ENCODE data around the gene SVBP. TPM values are rescaled to one million over a fixed set of nuclear protein-coding genes. Genes with fewer than 3 reads are reported as not detected.

SVBP gene
- total and polyA plus RNA-seq, 4 donors: 33.7 to 67.3 (median 63.9) TPM

DNA sequence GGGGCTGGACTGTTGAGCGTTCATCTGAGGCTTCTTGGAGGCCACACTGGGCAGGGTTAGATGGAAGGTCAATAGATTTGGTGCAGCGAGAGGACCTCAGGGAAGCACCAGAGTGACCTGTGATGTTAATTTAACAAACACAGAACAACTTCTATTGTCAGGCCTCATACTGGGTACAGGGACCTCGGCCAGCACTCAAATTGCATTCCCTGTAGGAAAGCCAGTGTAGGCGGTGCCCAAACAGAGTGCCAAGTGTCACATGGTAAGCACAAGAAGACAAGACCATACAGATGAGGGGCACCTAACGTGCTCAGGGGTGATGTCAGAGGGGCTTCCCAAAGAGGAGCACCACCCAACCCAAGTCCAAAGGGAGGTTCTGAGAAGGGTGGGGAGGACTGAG lies 31.1 kb downstream of the SVBP start:
- H3K4me1 ChIP-seq (ENCODE audit: control insufficient read depth, insufficient read depth, low read length): peaks cover 20% of the 10 kb centered on the region
- no peak overlapping the region for H3K4me3 ChIP-seq (ENCODE audit: low read depth, low read length)
- no peak overlapping the region for H3K27ac ChIP-seq (ENCODE audit: low read depth, low read length)
- DNase-seq (ENCODE audit: low read depth in 4 of 6, low spot score in 6 of 6): peak in 1 of 6 donors; percentile 16
- no peaks in the 10 kb centered on the region for H3K27me3 ChIP-seq (ENCODE audit: control insufficient read depth, insufficient read depth, low read length)
- 69% methylated on average over 2 of the region's 5 CpGs for WGBS (ENCODE audit: insufficient coverage)
- peaks cover 4% of the 10 kb centered on the region for H3K36me3 ChIP-seq (ENCODE audit: control insufficient read depth, insufficient read depth, low read length)
- no peaks in the 10 kb centered on the region for H3K9me3 ChIP-seq (ENCODE audit: control insufficient read depth, insufficient read depth, low read length)

DNA sequence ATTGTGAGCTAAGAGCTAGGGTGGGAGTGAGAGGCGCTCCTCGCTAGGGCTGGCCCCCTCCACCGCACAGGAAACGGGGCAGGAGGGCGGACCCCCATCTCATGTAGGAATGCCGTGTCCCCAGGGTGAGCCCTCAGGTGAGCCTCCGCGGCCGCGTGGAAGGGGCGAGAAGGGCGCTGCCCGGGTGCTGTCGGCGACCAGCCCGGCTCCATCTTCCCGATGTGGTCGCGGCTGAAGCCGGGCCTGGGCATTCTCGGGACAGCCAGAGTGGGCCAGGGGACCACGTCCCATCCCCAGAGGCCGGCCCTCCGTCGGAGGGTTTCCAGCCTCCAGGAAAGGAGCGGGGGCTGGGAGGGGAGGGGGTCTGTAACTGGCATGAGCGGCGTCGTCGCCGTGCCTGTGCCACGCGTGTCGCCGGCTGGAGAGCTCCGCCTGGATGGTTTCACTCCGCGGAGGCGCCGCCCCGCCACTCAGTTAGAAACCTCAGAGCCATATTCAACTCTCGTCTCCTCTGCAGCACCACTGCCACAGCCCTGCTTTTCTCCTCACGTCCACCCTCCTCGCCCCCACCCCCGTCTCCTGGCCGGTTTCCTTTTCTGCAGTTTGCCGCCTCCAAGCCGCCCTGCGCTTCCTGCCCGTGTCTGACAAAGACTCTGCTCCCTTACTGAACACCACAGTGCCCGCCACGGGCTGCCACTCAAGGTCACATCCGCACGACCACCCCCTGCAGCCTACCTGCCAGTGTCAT lies 32.1 kb downstream of the SVBP start, which contains the start of gene TMEM269:
Gene TMEM269 (plus strand): TSS at position 46 of the 748 bp plus-strand sequence. CDS start 4,903 bp downstream, outside the sequence.
- Histone ChIP-seq H3K4me1 (ENCODE audit: control insufficient read depth, insufficient read depth, low read length) (peaks cover 20% of the 10 kb centered on the region), H3K27me3 (ENCODE audit: control insufficient read depth, insufficient read depth, low read length) (no peaks in the 10 kb centered on the region), H3K4me3 (ENCODE audit: low read depth, low read length) (peak within 1 kb of the TSS; percentile 26), H3K27ac (ENCODE audit: low read depth, low read length) (no peak within 1 kb of the TSS), H3K9me3 (ENCODE audit: control insufficient read depth, insufficient read depth, low read length) (no peaks in the 10 kb centered on the region), H3K36me3 (ENCODE audit: control insufficient read depth, insufficient read depth, low read length) (peaks cover 4% of the 10 kb centered on the region)
- DNase-seq (ENCODE audit: low read depth in 4 of 6, low spot score in 6 of 6): peak in 2 of 6 donors; percentile 45 to 63
- 10% methylated on average over 54 of the region's 54 CpGs for WGBS (ENCODE audit: insufficient coverage)

DNA sequence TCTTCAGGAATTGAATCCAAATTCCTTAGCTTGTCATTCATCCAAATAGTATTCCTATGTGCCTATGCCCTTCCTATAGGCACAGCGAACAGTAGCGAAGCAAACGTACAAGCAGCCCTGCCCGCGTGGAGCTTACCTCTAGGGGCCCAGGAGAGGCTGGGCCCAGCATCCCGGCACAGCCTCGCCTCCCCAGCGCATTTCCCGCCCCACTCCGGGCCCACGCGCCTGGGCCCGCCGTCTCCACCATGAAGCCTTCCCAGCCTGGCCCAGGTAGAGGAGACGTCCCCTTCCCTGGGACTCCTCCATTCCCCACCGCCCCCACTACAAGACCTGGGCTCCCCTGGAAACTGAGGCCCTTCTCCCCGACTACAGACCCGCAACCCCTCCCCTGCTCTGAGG lies 32.7 kb downstream of the SVBP start:
- H3K36me3 ChIP-seq (ENCODE audit: control insufficient read depth, insufficient read depth, low read length): peaks cover 7% of the 10 kb centered on the region
- 80% methylated on average over 14 of the region's 18 CpGs for WGBS (ENCODE audit: insufficient coverage)
- no peaks in the 10 kb centered on the region for H3K27me3 ChIP-seq (ENCODE audit: control insufficient read depth, insufficient read depth, low read length)
- peaks cover 20% of the 10 kb centered on the region for H3K4me1 ChIP-seq (ENCODE audit: control insufficient read depth, insufficient read depth, low read length)
- DNase-seq (ENCODE audit: low read depth in 4 of 6, low spot score in 6 of 6): no peak
- H3K27ac ChIP-seq (ENCODE audit: low read depth, low read length): no peak overlapping the region
- no peaks in the 10 kb centered on the region for H3K9me3 ChIP-seq (ENCODE audit: control insufficient read depth, insufficient read depth, low read length)
- peak overlapping the region; percentile 26 for H3K4me3 ChIP-seq (ENCODE audit: low read depth, low read length)

DNA sequence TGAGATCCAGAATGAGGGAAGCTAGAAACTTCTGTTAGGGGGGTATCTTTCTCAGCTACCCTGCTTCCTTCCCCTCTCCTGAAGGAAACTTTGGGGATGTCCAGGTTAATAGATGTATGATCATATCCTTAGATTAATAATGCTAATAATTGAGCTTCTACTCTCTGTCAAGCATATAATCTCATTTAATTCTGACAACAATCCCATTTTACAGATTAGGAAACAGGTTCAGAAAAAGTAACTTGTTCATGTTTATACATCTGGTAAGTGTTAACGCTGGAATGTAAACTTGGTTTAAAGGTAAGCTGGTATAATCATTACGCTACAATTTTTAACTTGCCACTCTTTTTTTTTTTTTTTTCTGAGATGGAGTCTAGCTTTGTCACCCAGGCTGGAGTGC lies 34.1 kb downstream of the SVBP start:
- H3K4me3 ChIP-seq (ENCODE audit: low read depth, low read length): no peak overlapping the region
- WGBS (ENCODE audit: insufficient coverage): no CpG with 5 or more reads among the region's 2 CpGs
- H3K9me3 ChIP-seq (ENCODE audit: control insufficient read depth, insufficient read depth, low read length): no peaks in the 10 kb centered on the region
- H3K27me3 ChIP-seq (ENCODE audit: control insufficient read depth, insufficient read depth, low read length): no peaks in the 10 kb centered on the region
- peaks cover 20% of the 10 kb centered on the region for H3K4me1 ChIP-seq (ENCODE audit: control insufficient read depth, insufficient read depth, low read length)
- H3K27ac ChIP-seq (ENCODE audit: low read depth, low read length): no peak overlapping the region
- peaks cover 12% of the 10 kb centered on the region for H3K36me3 ChIP-seq (ENCODE audit: control insufficient read depth, insufficient read depth, low read length)
- DNase-seq (ENCODE audit: low read depth in 4 of 6, low spot score in 6 of 6): no peak

DNA sequence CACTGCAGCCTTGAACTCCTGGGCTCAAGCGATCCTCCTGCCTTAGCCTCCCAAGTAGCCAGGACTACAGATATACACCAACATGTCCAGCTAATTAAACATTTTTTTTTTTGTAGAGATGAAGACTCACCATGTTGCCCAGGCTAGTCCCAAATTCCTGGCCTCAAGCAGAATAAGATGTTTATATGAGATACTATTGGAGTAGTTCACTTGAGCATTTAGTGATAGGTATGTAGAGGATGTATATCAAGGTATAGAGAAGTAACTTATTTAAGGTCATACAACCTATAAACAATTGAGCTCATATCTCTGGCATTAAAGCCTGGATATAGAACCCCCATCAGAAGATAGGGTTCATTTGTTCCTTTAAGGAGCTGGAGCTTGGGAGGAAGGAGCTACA lies 37.0 kb downstream of the SVBP start:
- no CpG with 5 or more reads among the region's 1 CpG for WGBS (ENCODE audit: insufficient coverage)
- Histone ChIP-seq H3K27ac (ENCODE audit: low read depth, low read length) (no peak overlapping the region), H3K36me3 (ENCODE audit: control insufficient read depth, insufficient read depth, low read length) (peaks cover 28% of the 10 kb centered on the region), H3K4me1 (ENCODE audit: control insufficient read depth, insufficient read depth, low read length) (peaks cover 7% of the 10 kb centered on the region), H3K27me3 (ENCODE audit: control insufficient read depth, insufficient read depth, low read length) (no peaks in the 10 kb centered on the region), H3K9me3 (ENCODE audit: control insufficient read depth, insufficient read depth, low read length) (no peaks in the 10 kb centered on the region), H3K4me3 (ENCODE audit: low read depth, low read length) (no peak overlapping the region)
- DNase-seq (ENCODE audit: low read depth in 4 of 6, low spot score in 6 of 6): no peak

DNA sequence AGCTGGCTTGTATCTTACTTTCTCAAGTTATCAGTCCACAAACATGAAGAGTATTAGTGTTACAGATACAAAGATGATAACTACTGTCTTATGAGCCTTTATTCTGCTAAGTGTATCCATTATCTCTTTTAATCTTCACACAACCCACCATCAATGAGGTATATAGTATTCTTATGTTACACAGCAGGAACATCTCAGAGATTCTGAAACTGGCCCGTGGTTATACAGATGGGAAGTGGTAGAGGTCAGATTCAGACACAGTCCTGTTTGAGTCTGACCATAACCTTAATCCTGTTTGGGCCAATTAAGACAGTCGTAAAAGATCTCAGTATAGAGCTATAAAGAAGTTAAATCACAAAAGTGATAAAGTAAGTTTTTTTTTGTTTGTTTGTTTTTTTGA lies 37.5 kb downstream of the SVBP start:
- Histone ChIP-seq H3K36me3 (ENCODE audit: control insufficient read depth, insufficient read depth, low read length) (peaks cover 33% of the 10 kb centered on the region), H3K27ac (ENCODE audit: low read depth, low read length) (no peak overlapping the region), H3K9me3 (ENCODE audit: control insufficient read depth, insufficient read depth, low read length) (no peaks in the 10 kb centered on the region), H3K4me1 (ENCODE audit: control insufficient read depth, insufficient read depth, low read length) (peaks cover 3% of the 10 kb centered on the region), H3K4me3 (ENCODE audit: low read depth, low read length) (no peak overlapping the region), H3K27me3 (ENCODE audit: control insufficient read depth, insufficient read depth, low read length) (no peaks in the 10 kb centered on the region)
- DNase-seq (ENCODE audit: low read depth in 4 of 6, low spot score in 6 of 6): no peak
- WGBS (ENCODE audit: insufficient coverage): 100% methylated on average over 1 of the region's 2 CpGs

DNA sequence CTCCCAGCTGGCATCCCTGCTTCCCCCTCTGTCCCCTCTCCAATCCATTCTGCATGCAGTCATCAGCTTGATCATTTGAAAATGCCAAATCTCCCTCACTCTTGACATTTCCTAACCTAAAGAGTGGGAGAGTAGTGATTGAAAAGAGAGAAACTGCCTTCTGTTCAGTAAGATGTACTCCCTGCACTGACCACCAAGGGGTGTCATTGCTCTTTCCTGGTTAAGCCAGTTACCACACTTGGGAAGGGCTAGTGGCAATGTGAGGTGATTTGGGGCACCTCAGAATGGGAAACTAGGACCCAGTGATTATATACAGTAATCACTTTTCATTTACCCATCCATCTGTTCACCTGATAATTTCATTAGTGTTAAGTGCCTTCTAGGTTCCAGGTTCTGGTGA lies 39.3 kb downstream of the SVBP start:
- peak in 2 of 6 donors; percentile 56 to 70 for DNase-seq (ENCODE audit: low read depth in 4 of 6, low spot score in 6 of 6)
- Histone ChIP-seq H3K4me3 (ENCODE audit: low read depth, low read length) (no peak overlapping the region), H3K9me3 (ENCODE audit: control insufficient read depth, insufficient read depth, low read length) (no peaks in the 10 kb centered on the region), H3K36me3 (ENCODE audit: control insufficient read depth, insufficient read depth, low read length) (peaks cover 39% of the 10 kb centered on the region), H3K27me3 (ENCODE audit: control insufficient read depth, insufficient read depth, low read length) (no peaks in the 10 kb centered on the region), H3K27ac (ENCODE audit: low read depth, low read length) (no peak overlapping the region), H3K4me1 (ENCODE audit: control insufficient read depth, insufficient read depth, low read length) (no peaks in the 10 kb centered on the region)

DNA sequence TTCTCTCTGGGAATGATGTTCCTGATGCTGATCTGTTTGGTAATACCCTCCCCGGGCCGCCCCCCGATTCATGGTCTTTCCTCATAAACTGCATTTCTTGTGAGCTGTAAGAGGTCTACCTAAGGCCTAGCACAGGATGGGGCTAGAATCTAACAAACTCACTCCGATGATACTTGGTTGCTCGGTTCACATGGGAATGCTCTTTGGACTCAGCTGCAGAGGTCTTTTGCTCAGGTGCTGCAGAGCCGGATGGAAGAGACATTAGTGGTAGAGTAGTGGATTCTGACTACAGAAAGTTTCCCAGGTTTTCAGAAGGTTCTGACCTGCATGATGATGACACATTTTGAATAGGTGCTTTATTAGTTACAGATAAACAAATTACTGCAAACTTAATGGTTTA lies 40.7 kb downstream of the SVBP start:
- 96% methylated on average over 5 of the region's 6 CpGs for WGBS (ENCODE audit: insufficient coverage)
- Histone ChIP-seq H3K27me3 (ENCODE audit: control insufficient read depth, insufficient read depth, low read length) (no peaks in the 10 kb centered on the region), H3K36me3 (ENCODE audit: control insufficient read depth, insufficient read depth, low read length) (peaks cover 43% of the 10 kb centered on the region), H3K4me1 (ENCODE audit: control insufficient read depth, insufficient read depth, low read length) (no peaks in the 10 kb centered on the region), H3K27ac (ENCODE audit: low read depth, low read length) (no peak overlapping the region), H3K4me3 (ENCODE audit: low read depth, low read length) (no peak overlapping the region), H3K9me3 (ENCODE audit: control insufficient read depth, insufficient read depth, low read length) (no peaks in the 10 kb centered on the region)
- no peak for DNase-seq (ENCODE audit: low read depth in 4 of 6, low spot score in 6 of 6)

DNA sequence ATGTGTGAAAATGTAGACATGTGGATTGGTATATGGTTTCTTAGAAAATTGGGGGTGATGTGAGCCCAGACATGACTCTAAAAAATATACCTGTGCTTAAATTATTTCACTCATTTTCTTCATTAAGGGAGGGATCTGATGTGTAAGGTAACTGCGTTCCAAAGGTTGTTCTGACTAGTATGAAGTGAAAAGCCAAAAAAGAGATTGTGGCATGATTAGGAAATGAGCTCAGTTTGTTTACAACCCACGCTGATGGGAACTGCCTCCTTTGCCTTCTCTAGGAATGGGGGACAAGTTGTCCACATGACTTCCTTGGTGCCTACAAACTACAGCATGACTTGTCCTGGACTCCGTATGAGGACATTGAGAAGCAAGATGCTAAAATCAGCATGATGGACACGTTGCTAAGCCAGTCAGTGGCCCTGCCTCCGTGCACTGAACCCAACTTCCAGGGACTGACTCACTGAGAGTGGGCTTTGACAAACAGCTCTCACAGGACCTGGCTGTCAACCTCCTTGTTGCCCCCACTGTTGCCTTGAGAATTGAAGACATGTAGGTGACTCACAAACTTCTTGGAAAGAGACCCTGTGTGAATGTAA lies 42.2 kb downstream of the SVBP start:
- no peaks in the 10 kb centered on the region for H3K27me3 ChIP-seq (ENCODE audit: control insufficient read depth, insufficient read depth, low read length)
- WGBS (ENCODE audit: insufficient coverage): 91% methylated on average over 4 of the region's 5 CpGs
- peaks cover 2% of the 10 kb centered on the region for H3K4me1 ChIP-seq (ENCODE audit: control insufficient read depth, insufficient read depth, low read length)
- H3K4me3 ChIP-seq (ENCODE audit: low read depth, low read length): no peak overlapping the region
- DNase-seq (ENCODE audit: low read depth in 4 of 6, low spot score in 6 of 6): no peak
- no peaks in the 10 kb centered on the region for H3K9me3 ChIP-seq (ENCODE audit: control insufficient read depth, insufficient read depth, low read length)
- peaks cover 44% of the 10 kb centered on the region for H3K36me3 ChIP-seq (ENCODE audit: control insufficient read depth, insufficient read depth, low read length)
- no peak overlapping the region for H3K27ac ChIP-seq (ENCODE audit: low read depth, low read length)

DNA sequence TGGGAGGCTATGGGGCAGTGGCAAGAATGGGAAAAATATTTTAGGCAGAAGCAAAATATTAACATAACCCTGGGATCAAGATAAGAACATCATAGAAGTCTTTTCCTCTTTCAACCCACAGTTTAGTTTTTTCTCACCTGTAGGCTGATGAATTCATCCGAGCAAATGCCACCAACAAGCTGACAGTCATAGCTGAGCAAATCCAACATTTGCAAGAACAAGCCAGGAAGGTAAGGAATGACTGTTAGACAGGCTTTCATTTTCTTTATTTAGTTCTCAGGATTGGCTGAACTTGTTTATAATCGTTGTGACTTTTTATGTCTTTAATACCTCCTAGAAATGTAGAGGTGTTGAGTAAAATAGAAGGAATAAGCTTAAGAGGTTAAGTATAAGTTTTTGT lies 43.8 kb downstream of the SVBP start:
- Histone ChIP-seq H3K4me3 (ENCODE audit: low read depth, low read length) (no peak overlapping the region), H3K27me3 (ENCODE audit: control insufficient read depth, insufficient read depth, low read length) (no peaks in the 10 kb centered on the region), H3K9me3 (ENCODE audit: control insufficient read depth, insufficient read depth, low read length) (no peaks in the 10 kb centered on the region), H3K4me1 (ENCODE audit: control insufficient read depth, insufficient read depth, low read length) (peaks cover 2% of the 10 kb centered on the region), H3K36me3 (ENCODE audit: control insufficient read depth, insufficient read depth, low read length) (peaks cover 37% of the 10 kb centered on the region), H3K27ac (ENCODE audit: low read depth, low read length) (no peak overlapping the region)
- 0% methylated on average over 1 of the region's 2 CpGs for WGBS (ENCODE audit: insufficient coverage)
- DNase-seq (ENCODE audit: low read depth in 4 of 6, low spot score in 6 of 6): no peak

Data from spinal cord (tissue), 10 donors.